H1 (cell line): Measurements from ENCODE around the gene LSM11. TPM values are rescaled to one million over a fixed set of nuclear protein-coding genes. Genes with fewer than 3 reads are reported as not detected.
"Not testable (repeated sequence)": the region's sequence is repeated elsewhere in the genome, so short reads cannot be mapped to it uniquely, and the experiment has no call there.

Source experiments
- CTCF ChIA-PET: fragments of 300-600 bp; sonication (Branson Sonifier 250); formaldehyde crosslinking; loops from one replicate; lab custom pipeline; 2021; ENCODE audit not compliant: partially characterized antibody; lab: Charles Lee
- POLR2A ChIA-PET: fragments of 300-600 bp; sonication (Branson Sonifier 250); formaldehyde crosslinking; loops from one replicate; lab custom pipeline; 2021; ENCODE audit warnings: inconsistent platforms; ENCODE audit not compliant: partially characterized antibody; lab: Charles Lee
- DNase-seq, 2 experiments: peaks; one replicate each; pipeline versions ENCODE4 v3.0.0 to v3.0.0-alpha.2; 2010 to 2022; ENCODE audit warnings: low spot score in 2 of 2, low read depth in 1 of 2, mixed read lengths in 1 of 2
- FAIRE-seq: peaks from 2 replicates; lab custom pipeline; 2011; peaks lifted over from hg19 to GRCh38; lab: Jason Lieb, UNC
- H2AFZ ChIP-seq: 2 replicates; pipeline ENCODE4 v1.8.1; 2012; ENCODE audit warnings: low read length, inconsistent platforms
- H2AK5ac ChIP-seq: 2 replicates; pipeline ENCODE4 v1.6.1; 2013; ENCODE audit warnings: low read depth, low read length
- H2BK120ac ChIP-seq: replicated peaks from 2 replicates; pipeline ENCODE3; 2013; ENCODE audit warnings: low read depth, low read length, inconsistent platforms
- H2BK12ac ChIP-seq: 2 replicates; pipeline ENCODE4 v1.6.1; 2013; ENCODE audit warnings: low read depth, low read length
- H2BK15ac ChIP-seq: 2 replicates; pipeline ENCODE4 v1.6.1; 2013; ENCODE audit warnings: low read length
- H2BK20ac ChIP-seq: 2 replicates; pipeline ENCODE4 v1.6.1; 2013; ENCODE audit warnings: low read length
- H2BK5ac ChIP-seq: 2 replicates; pipeline ENCODE4 v1.6.1; 2013; ENCODE audit warnings: low read depth, low read length
- H3K14ac ChIP-seq: 2 replicates; pipeline ENCODE4 v1.6.1; 2013; ENCODE audit warnings: inconsistent platforms; ENCODE audit not compliant: insufficient read length
- H3K18ac ChIP-seq: 2 replicates; pipeline ENCODE4 v1.6.1; 2013; ENCODE audit warnings: low read length; ENCODE audit errors: extremely low read depth
- H3K23ac ChIP-seq: 2 replicates; pipeline ENCODE4 v1.6.1; 2013; ENCODE audit warnings: inconsistent platforms; ENCODE audit not compliant: insufficient read length
- H3K23me2 ChIP-seq: 2 replicates; pipeline ENCODE4 v1.6.1; 2013; ENCODE audit warnings: low read depth, low read length
- H3K27ac ChIP-seq: 2 replicates; pipeline ENCODE4 v1.6.1; 2011; ENCODE audit warnings: low read depth, low read length, inconsistent platforms
- H3K27me3 ChIP-seq, 4 experiments: replicated peaks in 1 of 4; 1 replicate in 1 of 4; 2 replicates in 3 of 4; pipeline versions ENCODE4 v1.6.1 to v1.8.1; 2011 to 2013; ENCODE audit warnings: low read length in 3 of 4, mild to moderate bottlenecking in 3 of 4, inconsistent platforms in 2 of 4, mixed read lengths in 2 of 4, moderate library complexity in 1 of 4; ENCODE audit not compliant: control insufficient read depth in 3 of 4, insufficient read depth in 3 of 4; ENCODE audit errors: extremely low read depth in 1 of 4
- H3K36me3 ChIP-seq, 4 experiments: 2 replicates each; pipeline versions ENCODE4 v1.6.1 to v1.8.1; 2011 to 2013; ENCODE audit warnings: mild to moderate bottlenecking in 4 of 4, low read length in 3 of 4, moderate library complexity in 2 of 4, control low read depth in 1 of 4, inconsistent platforms in 1 of 4; ENCODE audit not compliant: insufficient read depth in 4 of 4, control insufficient read depth in 2 of 4
- H3K4ac ChIP-seq: replicated peaks from 2 replicates; pipeline ENCODE3; 2013; ENCODE audit warnings: low read length, low read depth, mixed read lengths, inconsistent platforms; ENCODE audit not compliant: insufficient read length
- H3K4me1 ChIP-seq, 4 experiments: replicated peaks in 1 of 4; 1 replicate in 1 of 4; 2 replicates in 3 of 4; pipeline versions ENCODE4 v1.6.1 to v1.8.1; 2011 to 2013; ENCODE audit warnings: low read length in 3 of 4, inconsistent platforms in 2 of 4, mixed read lengths in 1 of 4; ENCODE audit not compliant: insufficient read depth in 4 of 4, control insufficient read depth in 3 of 4
- H3K4me2 ChIP-seq, 2 experiments: 2 replicates each; pipeline versions ENCODE4 v1.6.1 to v1.8.1; 2011 to 2013; ENCODE audit warnings: low read depth in 2 of 2, low read length in 2 of 2, control low read depth in 1 of 2, inconsistent platforms in 1 of 2, mild to moderate bottlenecking in 1 of 2; ENCODE audit not compliant: insufficient read depth in 1 of 2
- H3K4me3 ChIP-seq, 4 experiments: fragments of 200-600, 300-600 bp in 1 of 4; sonication (generic), shearing (Covaris generic), sonication (Bioruptor Twin) in 1 of 4; 2 replicates each; pipeline versions ENCODE4 v1.5.1 to v1.8.1; 2011 to 2016; ENCODE audit warnings: low read length in 4 of 4, low read depth in 3 of 4, control low read depth in 2 of 4, inconsistent platforms in 2 of 4, mild to moderate bottlenecking in 2 of 4, mixed read lengths in 1 of 4, moderate library complexity in 1 of 4; ENCODE audit not compliant: insufficient read depth in 2 of 4; ENCODE audit errors: extremely low read depth in 1 of 4
- H3K56ac ChIP-seq: replicated peaks from 2 replicates; pipeline ENCODE3; 2013; ENCODE audit warnings: low read depth, mild to moderate bottlenecking, mixed read lengths, low read length, inconsistent platforms; ENCODE audit not compliant: insufficient read length
- H3K79me1 ChIP-seq: 2 replicates; pipeline ENCODE4 v1.6.1; 2013; ENCODE audit warnings: low read depth, low read length, control low read depth
- H3K79me2 ChIP-seq, 2 experiments: 2 replicates each; pipeline versions ENCODE4 v1.6.1 to v1.8.1; 2012 to 2013; ENCODE audit warnings: low read length in 2 of 2, mild to moderate bottlenecking in 2 of 2, inconsistent platforms in 1 of 2; ENCODE audit not compliant: insufficient read depth in 2 of 2, control insufficient read depth in 1 of 2
- H3K9ac ChIP-seq, 4 experiments: replicated peaks in 1 of 4; 1 replicate in 1 of 4; 2 replicates in 3 of 4; pipeline versions ENCODE4 v1.6.1 to v1.8.1; 2011 to 2013; ENCODE audit warnings: low read depth in 3 of 4, low read length in 3 of 4, control low read depth in 2 of 4, mild to moderate bottlenecking in 2 of 4, moderate library complexity in 2 of 4, inconsistent platforms in 1 of 4; ENCODE audit errors: extremely low read depth in 1 of 4
- H3K9me3 ChIP-seq, 2 experiments: 2 replicates each; pipeline versions ENCODE4 v1.6.1 to v1.8.1; 2012 to 2013; ENCODE audit warnings: mild to moderate bottlenecking in 2 of 2, moderate library complexity in 2 of 2, control low read depth in 1 of 2, inconsistent platforms in 1 of 2, low read depth in 1 of 2, low read length in 1 of 2, mixed read lengths in 1 of 2; ENCODE audit not compliant: insufficient read depth in 2 of 2
- H4K20me1 ChIP-seq, 2 experiments: replicated peaks in 1 of 2; 2 replicates each; pipeline versions ENCODE3 to v1.8.1; 2011 to 2013; ENCODE audit warnings: inconsistent platforms in 2 of 2, low read length in 2 of 2, mild to moderate bottlenecking in 1 of 2; ENCODE audit not compliant: insufficient read depth in 2 of 2, control insufficient read depth in 1 of 2
- H4K5ac ChIP-seq: 2 replicates; pipeline ENCODE4 v1.6.1; 2013; ENCODE audit warnings: low read length, low read depth, mixed read lengths, inconsistent platforms; ENCODE audit not compliant: insufficient read length
- H4K8ac ChIP-seq: 2 replicates; pipeline ENCODE4 v1.8.0; 2013; ENCODE audit warnings: mild to moderate bottlenecking, moderate library complexity, low read length, inconsistent platforms; ENCODE audit not compliant: insufficient read depth; ENCODE audit errors: extremely low read depth
- H4K91ac ChIP-seq: replicated peaks from 2 replicates; pipeline ENCODE3; 2013; ENCODE audit warnings: low read length, mixed read lengths, inconsistent platforms; ENCODE audit not compliant: insufficient read length
- WGBS, 2 experiments: shearing (Covaris generic) in 1 of 2; methylation state at CpG; one replicate each; pipeline versions ENCODE4 v1.1.6 to v1.1.7; 2013 to 2015; ENCODE audit warnings: low lambda C conversion rate in 2 of 2, mixed read lengths in 2 of 2, inconsistent platforms in 1 of 2, low coverage in 1 of 2, missing lambda C conversion rate in 1 of 2; ENCODE audit not compliant: insufficient replicate concordance in 2 of 2, insufficient coverage in 1 of 2, insufficient read length in 1 of 2; ENCODE audit errors: extremely low coverage in 1 of 2, missing lambda C conversion rate in 1 of 2; 5-methylcytosine and 5-hydroxymethylcytosine counted together
- polyA plus RNA-seq, 7 experiments: library from polyadenylated mRNA; depleted of rRNA in 3 of 7; stranded (reverse) in 5 of 7; unstranded in 2 of 7; fragments of >200 nt in 5 of 7; fragments of 200-250 nt in 2 of 7; gene quantifications; 1 replicate in 5 of 7; 2 replicates in 1 of 7; 4 replicates in 1 of 7; pipeline versions ENCODE4 v1.2.1 to v1.2.3, GENCODE V29; 2011 to 2013; ENCODE audit warnings: missing spikeins in 2 of 7, mixed read lengths in 2 of 7
- total RNA-seq: library from RNA; stranded (reverse); fragmentation: NEBNext Ultra II Directional; extraction: Animal tissue kit (Norgen Biotek cat#: 25700); gene quantifications from 2 replicates; pipeline ENCODE4 v1.2.1, GENCODE V29; 2021

The LSM11 gene
- total and polyA plus RNA-seq, 2 of the 8 experiments (the other 6 are each of a cell fraction or from before 2014, with no cell fraction given): 1.8 to 3.9 TPM

GRCh38 chr5:157696154-157696553 is 47.4 kb upstream of the LSM11 start:
- not testable (repeated sequence) for H2BK12ac ChIP-seq, H3K36me3 ChIP-seq, H3K23me2 ChIP-seq, H2BK15ac ChIP-seq, H4K8ac ChIP-seq, H3K4me2 ChIP-seq, H3K4ac ChIP-seq, H3K27ac ChIP-seq, H3K27me3 ChIP-seq, H2BK20ac ChIP-seq, H3K79me1 ChIP-seq, H2AK5ac ChIP-seq, H3K23ac ChIP-seq, DNase-seq, H4K91ac ChIP-seq, H3K56ac ChIP-seq, H3K18ac ChIP-seq, H4K5ac ChIP-seq, H3K9ac ChIP-seq, H3K79me2 ChIP-seq, FAIRE-seq, H3K4me3 ChIP-seq, H3K4me1 ChIP-seq, H2BK120ac ChIP-seq, H4K20me1 ChIP-seq, H3K14ac ChIP-seq, H2AFZ ChIP-seq, H2BK5ac ChIP-seq
- WGBS, 2 experiments: 96% methylated on average over 3 of the region's 3 CpGs; no CpG with 5 or more reads in 1 of the 2 experiments
- peaks cover 21 to 29% of the 10 kb centered on the region in 2 experiments for H3K9me3 ChIP-seq
- ChIA-PET CTCF (interaction anchor here (1.5 kb wide), 1 partner anchor 47 kb away, joined by 3 read pairs; no protein-coding TSS in a partner anchor), POLR2A (interaction anchor here (0.9 kb wide), 1 partner anchor 32 kb away, joined by 3 read pairs; no protein-coding TSS in a partner anchor)

- H3K4ac ChIP-seq, H2BK120ac ChIP-seq, FAIRE-seq, H4K91ac ChIP-seq, H2AFZ ChIP-seq, H3K4me3 ChIP-seq, H3K56ac ChIP-seq, H4K20me1 ChIP-seq, H2BK15ac ChIP-seq, H3K4me1 ChIP-seq, H2BK5ac ChIP-seq, POLR2A ChIA-PET, H3K4me2 ChIP-seq, H4K8ac ChIP-seq, H3K23me2 ChIP-seq, CTCF ChIA-PET, H3K36me3 ChIP-seq, H2AK5ac ChIP-seq, H3K9ac ChIP-seq, H3K27ac ChIP-seq, H3K18ac ChIP-seq, DNase-seq, H2BK20ac ChIP-seq, H3K79me1 ChIP-seq, H4K5ac ChIP-seq, H3K79me2 ChIP-seq, H3K14ac ChIP-seq, H3K23ac ChIP-seq, H3K27me3 ChIP-seq, H2BK12ac ChIP-seq: not testable (repeated sequence)
- peaks cover 18 to 31% of the 10 kb centered on the region in 2 experiments for H3K9me3 ChIP-seq
- 77% methylated on average over 4 of the region's 4 CpGs; no CpG with 5 or more reads in 1 of the 2 experiments for WGBS, 2 experiments
These were observed 44.8 kb upstream of the LSM11 start for GRCh38 chr5:157698674-157699073.
